ENCODE results near the gene TRPM2.
"Not testable (repeated sequence)": the region's sequence is repeated elsewhere in the genome, so short reads cannot be mapped to it uniquely, and the experiment has no call there.

Gene TRPM2

GRCh38 chr21:44395260-44395659, 41.8 kb downstream of the TRPM2 start:
- no peak overlapping the region for H3K27ac ChIP-seq
- no peak for TF ChIP-seq ZFX (IDR thresholded peaks at IDR 0.05)
- TF ChIP-seq, protein P1, sequence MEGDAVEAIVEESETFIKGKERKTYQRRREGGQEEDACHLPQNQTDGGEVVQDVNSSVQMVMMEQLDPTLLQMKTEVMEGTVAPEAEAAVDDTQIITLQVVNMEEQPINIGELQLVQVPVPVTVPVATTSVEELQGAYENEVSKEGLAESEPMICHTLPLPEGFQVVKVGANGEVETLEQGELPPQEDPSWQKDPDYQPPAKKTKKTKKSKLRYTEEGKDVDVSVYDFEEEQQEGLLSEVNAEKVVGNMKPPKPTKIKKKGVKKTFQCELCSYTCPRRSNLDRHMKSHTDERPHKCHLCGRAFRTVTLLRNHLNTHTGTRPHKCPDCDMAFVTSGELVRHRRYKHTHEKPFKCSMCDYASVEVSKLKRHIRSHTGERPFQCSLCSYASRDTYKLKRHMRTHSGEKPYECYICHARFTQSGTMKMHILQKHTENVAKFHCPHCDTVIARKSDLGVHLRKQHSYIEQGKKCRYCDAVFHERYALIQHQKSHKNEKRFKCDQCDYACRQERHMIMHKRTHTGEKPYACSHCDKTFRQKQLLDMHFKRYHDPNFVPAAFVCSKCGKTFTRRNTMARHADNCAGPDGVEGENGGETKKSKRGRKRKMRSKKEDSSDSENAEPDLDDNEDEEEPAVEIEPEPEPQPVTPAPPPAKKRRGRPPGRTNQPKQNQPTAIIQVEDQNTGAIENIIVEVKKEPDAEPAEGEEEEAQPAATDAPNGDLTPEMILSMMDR (conservative IDR thresholded peaks at IDR 0.05): no peak

DNA sequence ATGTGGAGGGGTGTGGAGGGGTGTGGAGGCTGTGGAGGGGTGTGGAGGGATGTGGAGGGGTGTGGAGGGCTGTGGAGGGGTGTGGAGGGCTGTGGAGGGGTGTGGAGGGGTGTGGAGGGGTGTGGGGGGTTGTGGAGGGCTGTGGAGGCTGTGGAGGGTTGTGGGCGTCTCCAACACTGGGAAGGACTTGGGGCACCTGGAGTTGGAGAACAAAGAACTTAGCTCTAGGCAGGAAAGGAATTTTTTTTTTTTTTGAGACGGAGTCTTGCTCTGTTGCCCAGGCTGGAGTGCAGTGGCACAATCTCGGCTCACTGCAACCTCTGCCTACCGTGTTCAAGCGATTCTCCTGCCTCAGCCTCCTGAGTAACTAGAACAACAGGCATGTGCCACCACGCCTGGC, 43.4 kb downstream of the TRPM2 start:
- H3K27ac ChIP-seq: not testable (repeated sequence)

- TF ChIP-seq ZFX (IDR thresholded peaks at IDR 0.05): no peak
- TF ChIP-seq, protein P1 (conservative IDR thresholded peaks at IDR 0.05): no peak
- H3K27ac ChIP-seq: no peak overlapping the region
Observed at GRCh38 chr21:44397431-44398031, 44.1 kb downstream of the TRPM2 start.

- no peak overlapping the region for H3K27ac ChIP-seq
- TF ChIP-seq, protein P1 (conservative IDR thresholded peaks at IDR 0.05): no peak
Observed at GRCh38 chr21:44398499-44398898, 45.1 kb downstream of the TRPM2 start.

GRCh38 chr21:44399151-44399954, 45.9 kb downstream of the TRPM2 start:
- no peak for TF ChIP-seq ZFX (IDR thresholded peaks at IDR 0.05)
- TF ChIP-seq, protein P1 (conservative IDR thresholded peaks at IDR 0.05): no peak
- no peak overlapping the region for H3K27ac ChIP-seq

DNA sequence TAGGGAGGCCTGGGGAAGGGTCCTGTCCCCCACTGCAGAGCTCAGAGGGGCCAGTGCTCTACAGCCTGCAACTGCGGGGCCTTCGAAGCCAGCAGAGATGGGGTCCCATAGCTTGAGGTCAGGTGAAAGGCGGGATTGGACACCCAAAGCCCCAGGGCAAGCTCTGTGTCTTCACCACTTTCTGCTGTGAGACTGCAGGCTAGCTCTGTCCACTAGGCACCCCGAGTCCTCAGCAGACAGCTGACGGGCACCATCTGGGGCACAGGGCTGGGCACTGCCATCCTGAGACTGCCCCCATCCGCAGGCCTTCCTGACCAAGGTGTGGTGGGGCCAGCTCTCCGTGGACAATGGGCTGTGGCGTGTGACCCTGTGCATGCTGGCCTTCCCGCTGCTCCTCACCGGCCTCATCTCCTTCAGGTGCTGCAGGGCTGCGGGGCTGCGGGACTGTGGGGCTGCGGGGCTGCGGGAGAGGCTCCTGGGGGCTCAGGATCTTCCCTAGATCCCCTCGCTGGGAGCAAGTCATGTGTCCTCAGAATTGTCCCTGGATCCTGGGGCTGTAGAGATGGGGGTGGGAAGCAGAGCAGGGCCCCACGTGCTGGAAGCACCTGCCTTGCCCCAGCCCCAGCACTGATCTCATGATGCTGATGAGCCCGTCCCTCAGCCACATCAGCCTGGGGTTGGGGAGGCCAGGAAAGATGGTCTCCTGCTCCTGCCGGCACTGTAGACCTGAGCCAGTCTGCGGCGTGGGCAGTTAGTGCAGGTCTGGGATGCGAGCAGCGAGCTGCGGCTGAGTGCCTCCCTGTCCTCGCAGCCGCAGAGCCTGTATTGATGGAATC, 46.8 kb downstream of the TRPM2 start:
- TF ChIP-seq ZFX (IDR thresholded peaks at IDR 0.05): no peak
- TF ChIP-seq, protein P1 (conservative IDR thresholded peaks at IDR 0.05): no peak
- H3K27ac ChIP-seq: no peak overlapping the region

DNA sequence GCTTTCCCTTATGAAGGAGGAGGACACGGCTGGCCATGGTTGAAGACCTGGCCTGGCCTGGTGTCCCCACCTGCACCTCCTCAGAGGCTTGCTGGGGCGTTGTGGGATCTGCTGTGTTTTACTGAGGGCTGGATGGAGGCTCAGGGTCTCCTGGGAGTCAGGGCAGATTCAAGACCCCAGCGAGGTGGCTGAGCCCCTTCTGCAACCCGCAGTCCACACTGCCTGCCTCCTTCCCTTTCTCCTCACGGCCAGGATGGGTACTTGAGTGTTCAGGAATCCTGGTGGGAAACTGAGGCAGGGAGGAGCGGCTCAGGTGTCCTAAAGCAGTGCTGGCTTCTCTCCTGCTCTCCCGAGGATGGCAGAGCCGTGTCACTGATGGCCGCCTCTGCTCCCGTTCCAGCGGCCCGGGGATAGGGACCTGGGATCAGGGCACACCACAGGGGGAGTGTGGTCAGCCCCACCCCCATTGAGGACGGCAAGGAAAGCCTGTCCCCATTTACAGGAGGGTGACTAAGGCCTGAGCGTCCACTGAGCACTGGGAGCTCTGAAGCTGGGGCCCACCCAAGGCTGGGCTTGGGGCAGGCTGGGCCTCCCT, 47.5 kb downstream of the TRPM2 start:
- H3K27ac ChIP-seq: no peak overlapping the region
- TF ChIP-seq, protein P1 (conservative IDR thresholded peaks at IDR 0.05): no peak
- TF ChIP-seq ZFX (IDR thresholded peaks at IDR 0.05): no peak

Data from C4-2B (cell line).